ENCODE results near the gene OVCA2.
A peak's percentile ranks its signal among the peaks of the same experiment; 100 is the strongest.

The OVCA2 gene

DNA sequence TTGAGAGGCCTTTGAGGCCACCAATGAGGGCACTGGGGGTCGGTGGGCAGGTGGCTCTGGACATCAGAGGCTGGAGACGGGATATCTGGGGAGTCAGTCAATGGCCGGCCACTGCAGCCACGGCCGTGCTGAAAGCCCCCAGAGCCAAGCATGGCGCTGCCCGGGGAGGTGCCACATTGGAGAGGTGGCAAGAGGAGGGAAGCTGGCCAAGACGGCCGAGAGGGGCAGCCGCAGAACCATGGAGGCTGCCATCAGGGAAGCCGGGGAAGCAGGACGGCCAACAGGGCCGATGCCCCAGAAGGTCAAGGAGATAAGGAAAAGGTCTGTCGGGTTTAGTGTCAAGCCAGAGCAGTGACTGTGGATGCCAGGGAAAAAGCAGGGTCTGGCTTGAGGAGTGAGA, 26.5 kb upstream of the OVCA2 start:
- DNase-seq, result no peak

DNA sequence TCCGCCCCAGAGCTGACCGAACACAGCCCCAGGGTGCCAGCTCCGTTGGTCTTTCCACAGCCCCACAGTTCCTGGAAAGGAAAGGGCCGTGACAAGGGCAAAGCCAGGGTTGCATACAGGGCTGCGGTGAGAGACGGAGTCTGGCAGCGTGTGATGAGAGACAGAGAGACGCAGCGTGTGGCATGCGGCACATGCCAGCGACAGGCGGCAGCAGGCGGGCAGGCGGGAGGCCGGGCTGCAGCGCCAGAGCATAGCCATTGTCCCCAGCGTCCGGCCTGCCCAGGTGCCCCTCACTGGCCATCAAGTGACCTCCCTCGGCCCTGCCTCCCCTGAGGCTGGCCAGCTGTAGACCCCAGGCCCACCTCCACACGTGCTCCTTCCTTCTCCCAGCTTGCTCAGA, 25.3 kb upstream of the OVCA2 start:
- no peak for DNase-seq

DNA sequence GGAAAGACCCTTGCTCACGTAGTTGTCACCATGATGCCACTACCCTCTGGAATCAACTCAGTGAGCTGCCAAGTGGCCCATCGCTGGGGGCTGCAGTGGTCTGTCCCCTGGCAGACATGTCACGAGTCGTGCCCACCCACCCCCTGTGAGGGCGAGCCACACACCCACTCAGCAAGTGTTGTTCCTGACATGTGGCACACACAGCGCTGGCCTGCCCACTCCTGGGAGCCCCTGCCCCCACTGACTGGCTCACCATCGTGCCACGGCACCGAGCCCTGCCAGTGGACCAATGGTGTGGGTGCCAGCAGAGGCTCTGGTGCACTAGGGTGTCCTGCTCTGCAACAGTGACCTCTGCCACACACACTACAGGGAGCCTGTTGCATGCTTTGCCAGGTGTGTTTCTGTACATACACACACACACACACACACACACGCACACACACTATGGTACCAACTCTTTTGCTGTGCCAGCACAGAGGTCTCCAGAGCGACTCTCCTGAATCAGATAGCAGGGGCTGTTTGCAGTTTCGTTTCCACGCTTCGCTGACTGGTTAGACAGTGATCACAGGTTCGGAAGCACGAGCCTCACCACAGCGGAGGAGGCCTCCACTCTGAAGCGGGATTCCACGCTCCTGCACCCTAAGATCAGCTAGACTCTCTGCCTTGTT, 24.4 kb upstream of the OVCA2 start:
- DNase-seq, result no peak

DNA sequence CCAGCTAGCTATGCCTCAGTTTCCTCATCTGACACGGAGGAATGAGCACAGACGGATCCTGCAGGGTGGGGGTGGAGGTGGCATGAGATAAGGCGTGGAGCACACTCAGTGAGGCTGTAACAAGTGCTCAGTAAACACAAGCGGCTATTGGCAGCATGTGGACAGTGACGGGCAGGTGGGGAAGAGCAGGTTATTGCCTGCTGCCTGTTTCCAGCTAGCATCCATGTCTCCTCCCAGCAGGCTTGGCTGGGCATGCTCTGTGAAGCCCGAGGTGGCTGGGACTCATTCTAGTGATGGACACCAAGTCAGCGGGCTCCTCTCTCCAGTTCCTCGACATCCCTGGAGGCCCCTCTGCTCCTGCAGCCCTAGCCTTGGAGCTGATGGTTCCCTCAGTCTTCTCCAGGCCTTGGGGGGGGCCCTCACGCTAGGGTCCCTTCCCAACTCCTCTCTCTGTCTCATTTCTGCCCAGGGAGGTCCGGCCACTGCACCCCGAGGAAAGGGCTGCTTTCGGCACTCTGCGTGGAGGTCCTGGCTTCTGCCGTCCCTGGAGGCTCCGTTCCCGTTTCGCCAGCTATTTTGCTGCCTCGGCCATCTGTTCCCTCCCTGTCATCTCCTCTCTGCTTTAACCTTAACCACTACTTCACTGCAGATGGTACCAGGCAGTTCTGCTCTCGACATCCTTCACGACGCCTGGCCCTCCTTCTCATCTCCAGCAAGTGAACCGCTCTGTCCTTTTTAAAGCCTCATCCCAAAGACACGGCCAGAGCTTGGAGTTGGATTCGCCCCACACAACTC, 22.9 kb upstream of the OVCA2 start:
- no peak for DNase-seq

DNA sequence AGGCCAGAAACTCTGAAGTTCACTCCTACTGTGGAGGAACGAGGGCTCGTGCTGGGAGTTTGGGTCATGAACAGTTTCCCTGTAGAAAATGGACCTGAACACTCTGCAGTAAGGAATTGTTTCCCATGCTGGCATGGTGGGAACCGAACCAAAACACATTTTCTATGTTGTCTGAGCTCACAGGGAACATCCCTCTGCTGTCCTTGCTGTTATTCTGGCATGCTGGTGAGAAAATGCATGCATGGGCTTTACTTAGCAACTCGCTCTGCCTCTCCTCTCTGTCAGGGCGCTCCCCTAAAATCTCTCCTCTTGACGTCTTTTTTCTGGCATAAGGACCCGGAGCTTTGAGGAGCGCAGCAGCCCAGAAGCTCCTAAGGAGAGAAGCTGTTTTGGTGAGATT, 22.1 kb upstream of the OVCA2 start:
- no peak for DNase-seq

DNA sequence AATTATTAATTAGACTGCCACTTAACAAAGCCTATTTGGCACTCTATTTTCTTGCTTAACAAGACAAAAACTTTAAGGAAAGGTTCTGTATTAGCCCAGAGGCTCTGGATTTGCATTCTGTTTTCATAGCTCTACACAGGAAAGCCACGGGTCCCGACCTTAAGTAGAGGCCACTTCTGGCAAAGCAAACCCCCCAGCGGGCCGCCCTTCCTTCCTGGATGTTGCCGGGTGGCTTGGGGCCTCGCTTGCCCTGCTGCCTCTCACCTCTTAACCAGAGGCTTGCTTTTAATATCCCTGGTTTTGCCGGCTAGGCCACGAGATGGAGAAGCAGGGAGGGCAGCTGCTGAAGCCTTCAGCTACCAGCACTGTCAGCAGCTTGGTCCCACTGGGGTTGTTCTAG, 21.1 kb upstream of the OVCA2 start:
- DNase-seq, result no peak

DNA sequence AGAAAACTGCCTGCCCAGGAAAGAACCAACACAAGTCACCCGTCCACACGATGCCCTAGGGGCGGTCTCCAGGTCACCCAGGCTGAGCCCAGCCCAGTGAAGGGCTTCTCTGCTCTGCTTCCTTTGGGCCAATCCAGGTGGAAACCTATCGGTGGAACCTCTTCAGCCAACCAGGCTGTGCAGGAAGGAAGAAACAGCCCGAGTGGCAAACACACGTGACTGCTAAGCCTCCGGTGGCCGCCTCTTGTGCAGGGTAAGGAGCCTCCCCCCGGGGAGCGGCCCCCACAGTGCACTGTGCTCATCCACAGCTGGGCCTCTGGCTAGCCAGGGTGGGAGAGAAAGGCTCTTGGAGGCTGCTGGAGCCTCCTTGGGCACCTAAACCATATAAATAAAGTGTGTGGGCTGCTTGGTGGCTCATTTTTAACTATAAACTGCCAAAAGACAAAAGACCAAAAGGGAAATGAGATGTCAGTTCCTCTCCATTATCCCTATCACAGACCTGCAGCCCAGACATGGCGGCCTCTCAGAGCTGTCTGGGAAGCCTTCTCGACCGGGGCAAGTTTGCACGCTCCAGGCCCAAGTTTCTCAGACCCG, 19.1 kb upstream of the OVCA2 start:
- DNase-seq, result no peak

DNA sequence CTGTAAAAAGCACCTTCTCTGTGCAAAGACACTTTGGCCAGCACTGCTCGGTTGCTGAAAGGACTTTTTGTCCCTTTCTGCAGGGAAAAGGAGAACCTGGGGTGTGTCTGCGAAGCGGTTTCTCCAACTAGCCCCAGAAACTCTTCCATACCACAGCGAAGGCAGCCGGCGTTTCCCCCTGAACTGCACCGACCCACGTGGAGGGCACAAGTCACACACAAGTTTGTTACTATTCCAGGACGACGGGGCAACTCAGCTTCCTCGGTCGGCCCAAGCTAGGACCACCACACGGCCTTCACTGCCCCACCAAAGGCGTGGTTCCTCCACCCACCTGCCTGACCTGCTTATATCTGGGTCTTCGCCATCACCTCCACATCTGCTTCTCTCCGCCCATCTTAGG, 18.6 kb upstream of the OVCA2 start:
- no peak for DNase-seq

DNA sequence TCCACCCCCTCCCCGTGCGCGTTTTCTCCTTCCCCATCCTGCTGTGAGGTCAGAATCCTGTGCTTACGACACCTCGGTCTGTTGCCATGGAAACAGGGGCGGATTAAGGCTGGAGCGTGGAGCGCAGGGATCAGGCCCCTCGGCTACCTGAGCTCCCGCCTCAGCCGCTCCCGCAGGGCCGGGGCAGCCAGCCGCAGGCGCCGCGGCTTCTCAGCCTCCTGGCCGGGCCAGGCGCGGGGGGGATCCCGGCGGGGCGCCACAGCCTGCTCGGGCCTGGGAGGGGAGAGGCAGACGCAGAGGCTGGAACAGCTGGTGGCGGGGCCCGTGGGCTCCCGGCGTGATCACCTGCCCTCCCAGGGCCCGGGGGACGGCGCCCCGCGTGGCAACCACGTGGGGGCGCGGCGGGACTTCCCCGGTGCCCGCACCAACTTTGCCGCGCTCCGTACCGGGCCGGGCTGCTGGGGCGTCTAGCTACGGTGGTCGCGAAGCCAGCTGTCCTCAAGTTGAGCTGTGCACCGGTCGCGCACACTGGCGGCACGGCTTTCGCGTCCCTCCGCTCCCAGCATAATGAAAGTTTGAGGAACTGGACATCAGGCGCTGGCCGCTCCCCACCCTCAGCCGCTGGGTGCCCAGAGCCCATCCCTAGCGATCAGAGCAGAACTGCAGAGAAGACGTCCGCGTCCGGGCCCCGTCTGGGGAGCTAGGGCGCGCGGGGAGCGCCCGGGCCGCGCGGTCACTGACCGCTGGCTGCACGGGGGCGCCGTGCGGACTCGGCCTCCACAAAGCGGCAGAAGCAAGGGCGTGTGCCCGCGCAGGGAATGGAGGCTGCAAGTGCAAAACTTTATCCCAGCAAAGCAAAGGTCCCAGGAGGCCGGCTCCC, 17.9 kb upstream of the OVCA2 start:
- DNase-seq, result peak; percentile 69

DNA sequence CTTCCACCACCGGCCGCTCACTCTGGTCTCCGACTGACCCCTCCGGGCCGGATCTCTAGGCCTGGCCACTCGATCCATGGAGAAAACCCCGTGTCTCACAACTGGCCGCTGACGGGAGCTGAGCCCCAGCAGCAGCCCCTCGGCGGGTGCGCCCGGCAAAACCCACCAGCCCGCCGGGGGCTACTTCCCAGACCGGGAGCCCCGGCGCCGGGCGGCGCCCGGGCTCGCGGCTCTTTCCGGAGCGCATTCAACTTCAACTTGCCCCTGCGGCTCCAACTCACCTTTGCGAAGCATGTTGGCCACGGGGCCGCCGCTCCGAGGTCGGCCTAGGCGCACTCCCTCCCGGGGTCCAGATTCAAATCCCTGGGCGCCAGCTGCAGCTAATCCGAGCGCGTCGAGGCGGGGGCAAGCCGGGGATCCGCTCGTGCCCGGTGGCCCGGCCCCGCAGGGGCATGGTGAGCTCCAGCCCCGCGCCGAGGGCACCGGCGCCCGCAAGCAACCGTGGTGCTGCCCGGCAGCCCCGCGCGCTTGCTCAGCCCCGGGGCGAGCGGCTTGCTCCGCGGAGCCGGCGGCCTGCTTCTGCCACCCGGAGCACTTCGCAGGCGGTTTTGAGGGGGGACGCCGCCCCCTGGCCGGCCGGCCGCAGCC, 17.1 kb upstream of the OVCA2 start:
- no peak for DNase-seq

DNA sequence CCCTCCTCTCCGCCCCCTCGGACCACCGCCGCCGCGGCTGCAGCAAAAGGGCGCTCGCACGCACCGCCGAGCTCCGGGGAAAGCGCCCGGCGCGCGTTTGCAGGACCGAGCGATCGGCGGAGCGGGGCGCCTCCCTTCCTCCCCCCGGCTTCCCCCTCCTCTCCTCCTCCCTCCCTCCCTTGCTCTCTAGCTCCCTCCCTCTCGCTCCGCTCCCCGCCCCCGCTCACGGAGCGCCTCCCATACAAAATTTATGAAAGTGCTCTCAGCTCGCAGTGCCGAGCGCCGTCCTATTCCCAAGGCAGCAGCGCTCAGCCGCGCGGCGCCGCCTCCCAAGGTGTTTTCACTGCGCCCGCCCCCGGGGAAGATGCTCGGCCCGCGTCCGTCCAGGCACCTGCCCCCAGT, 16.6 kb upstream of the OVCA2 start, which contains the start of gene RTN4RL1:
RTN4RL1 (minus strand) TSS at position 115 of the 402 bp plus-strand sequence. CDS start 469 bp downstream, outside the sequence.
- DNase-seq, result peak; percentile 74

DNA sequence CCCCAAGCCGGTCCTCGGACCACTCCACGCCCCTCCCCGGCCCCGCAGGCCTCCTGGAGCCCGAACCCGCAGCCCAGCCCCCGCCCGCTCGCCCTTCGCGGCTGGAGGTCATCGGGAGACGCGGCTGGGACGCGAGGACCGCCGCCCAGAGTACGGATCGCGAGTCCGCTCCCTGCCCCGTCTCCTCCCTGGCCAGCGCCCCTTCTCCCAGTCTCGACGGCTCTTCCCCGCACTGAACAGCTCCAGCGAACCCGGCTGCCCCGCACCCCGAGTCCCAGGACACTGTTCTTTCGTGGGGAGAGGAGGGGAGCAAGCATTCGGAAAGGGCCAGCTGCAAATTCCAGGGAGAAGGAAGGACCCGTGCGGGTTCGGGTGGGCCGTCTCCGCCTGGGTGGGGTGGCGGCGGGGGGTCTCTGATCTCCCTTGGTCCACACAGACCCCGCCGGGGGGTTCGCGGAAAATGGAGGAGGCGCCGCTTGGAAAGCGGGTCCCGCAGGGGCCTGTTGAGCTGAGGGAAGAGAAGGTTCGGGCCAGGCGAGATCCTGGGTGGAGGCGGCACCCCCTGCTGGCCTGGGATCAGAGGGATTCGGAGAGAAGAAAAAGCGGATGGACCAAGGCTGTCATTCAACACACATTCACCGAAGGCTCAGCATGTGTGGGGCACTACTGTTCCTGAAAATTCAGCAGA, 16.1 kb upstream of the OVCA2 start:
- no peak for DNase-seq

DNA sequence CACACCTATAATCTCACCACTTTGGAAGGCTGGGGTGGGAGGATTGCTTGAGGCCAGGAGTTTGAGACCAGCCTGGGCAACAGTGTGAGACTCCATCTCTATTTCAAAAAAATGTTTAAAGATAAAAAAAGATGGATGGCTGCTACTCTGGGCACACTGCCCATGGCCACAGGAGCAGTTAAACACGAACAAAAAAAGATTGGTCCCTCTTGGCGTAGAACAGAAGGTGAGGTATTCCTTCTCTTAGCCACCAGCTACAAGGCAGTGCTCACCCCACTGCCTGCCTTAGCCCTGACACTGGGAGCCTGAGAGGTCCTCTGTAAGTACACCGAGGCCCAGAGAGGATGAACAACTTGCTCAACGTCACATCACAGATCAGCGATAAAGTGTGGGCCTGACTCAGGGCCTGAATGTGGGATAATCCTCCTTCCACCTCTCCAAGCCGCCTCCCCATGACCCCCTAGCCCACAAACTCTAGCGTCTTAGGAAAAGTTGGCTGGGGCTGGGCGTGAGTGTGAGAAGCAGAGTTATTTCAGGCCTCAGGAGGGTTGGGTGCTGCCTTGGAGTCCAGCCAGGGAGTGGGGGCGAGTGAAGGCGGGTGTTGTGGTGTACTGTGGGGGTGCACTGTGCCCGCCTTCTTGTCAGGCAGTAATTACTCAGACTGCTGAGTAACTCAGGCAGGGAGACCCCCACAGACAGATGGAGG, 14.1 kb upstream of the OVCA2 start:
- no peak for DNase-seq

DNA sequence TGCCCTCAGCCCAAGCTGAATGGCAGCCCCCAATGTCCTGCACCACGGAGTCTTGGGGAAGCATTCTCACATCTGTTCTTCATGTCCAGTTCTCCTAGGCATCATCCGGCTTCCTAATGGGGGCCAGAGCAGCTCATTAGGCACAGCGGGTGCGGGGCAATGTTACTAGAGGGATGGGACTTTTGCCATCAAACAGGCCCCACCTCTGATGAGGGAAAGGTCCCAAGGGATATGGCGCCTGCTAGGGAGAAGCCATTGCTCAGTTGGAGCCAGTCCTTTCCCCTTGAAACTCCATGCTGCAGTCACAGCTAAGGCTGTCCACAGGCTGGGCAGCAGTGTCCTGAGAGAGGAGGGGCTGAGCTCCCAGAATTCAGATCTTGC, 13.6 kb upstream of the OVCA2 start:
- no peak for DNase-seq

DNA sequence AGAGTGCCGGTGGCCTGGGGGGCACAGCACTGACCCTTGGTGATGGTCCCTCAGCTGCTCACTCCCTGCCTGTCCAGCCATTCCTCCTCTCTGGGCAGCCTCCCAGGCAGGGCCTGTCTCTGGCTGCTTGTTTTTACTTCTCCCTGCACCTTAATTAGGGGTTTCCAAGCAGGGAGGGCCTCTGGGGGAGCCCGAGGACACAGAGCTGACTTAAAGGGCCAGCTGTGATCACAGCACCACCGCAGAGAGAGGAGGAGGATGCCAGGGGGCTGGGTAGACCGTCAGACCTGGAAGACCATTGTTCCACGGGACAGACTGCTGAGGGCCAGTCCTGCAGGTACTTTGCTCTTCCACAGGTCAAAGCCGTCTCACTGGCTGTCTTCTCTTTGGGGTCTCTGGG, 13.1 kb upstream of the OVCA2 start:
- no peak for DNase-seq

DNA sequence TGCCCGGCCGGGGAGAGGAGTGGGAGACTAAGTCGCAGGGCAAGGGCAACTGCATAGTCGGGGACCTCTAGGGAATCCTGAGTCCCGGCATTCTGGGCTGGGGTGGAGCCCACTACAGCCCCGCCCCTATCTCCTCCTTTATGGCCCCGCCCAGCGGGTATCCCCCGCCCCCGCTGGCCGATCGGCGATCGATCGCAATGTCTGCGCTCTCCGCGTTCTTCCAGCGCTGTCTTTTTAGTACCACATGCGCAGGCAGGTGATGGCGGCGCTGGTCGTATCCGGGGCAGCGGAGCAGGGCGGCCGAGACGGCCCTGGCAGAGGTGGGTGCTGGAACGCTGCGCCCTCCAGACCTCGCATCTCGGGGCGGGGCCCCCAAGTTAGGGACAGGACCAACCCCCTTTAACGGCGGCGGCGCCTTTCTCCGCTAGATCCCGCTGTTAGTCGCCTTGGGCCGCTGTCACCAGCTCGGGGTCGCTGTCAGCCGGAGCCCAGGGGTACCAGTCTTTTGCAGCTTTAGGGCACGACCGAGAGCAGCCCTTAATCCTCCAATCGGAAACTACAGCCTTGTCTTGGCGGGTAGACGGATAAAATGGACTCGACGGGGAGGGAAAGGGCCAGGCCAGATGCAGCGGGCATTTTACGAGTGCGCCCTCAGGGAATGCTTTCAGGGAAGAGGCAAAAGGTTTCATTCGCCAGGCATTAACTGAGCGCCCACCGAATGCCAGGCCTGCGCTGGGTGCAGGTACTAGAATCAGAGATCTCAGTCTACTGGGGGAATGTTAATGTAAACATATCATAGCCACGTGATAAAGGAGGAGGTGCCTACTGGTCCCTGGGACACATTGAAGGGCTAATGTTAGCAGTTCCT, 11.7 kb upstream of the OVCA2 start, which contains the start of gene DPH1:
DPH1 (plus strand) TSS at position 243 of the 868 bp plus-strand sequence; CDS start at position 260, 17 bp downstream.
- DNase-seq, result peak; percentile 84

DNA sequence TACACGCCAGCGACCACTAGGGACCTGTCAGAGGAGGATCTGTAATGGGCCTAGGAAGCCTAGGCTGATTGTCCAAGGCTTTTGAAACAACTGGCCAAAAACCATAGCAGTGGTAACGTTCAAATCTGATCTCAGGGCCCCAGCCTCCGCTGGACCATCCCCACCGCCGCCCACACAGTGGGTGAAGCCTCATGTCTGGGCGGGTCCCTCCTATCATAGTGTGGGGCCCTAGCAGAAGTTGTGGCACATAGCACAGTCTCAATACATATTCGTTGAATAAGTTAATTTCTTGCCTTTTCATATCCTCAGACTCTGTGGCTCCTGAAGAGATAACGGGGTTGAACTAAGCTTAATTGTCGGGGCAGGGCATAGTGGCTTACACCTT, 11.1 kb upstream of the OVCA2 start:
- peak; percentile 67 for DNase-seq

DNA sequence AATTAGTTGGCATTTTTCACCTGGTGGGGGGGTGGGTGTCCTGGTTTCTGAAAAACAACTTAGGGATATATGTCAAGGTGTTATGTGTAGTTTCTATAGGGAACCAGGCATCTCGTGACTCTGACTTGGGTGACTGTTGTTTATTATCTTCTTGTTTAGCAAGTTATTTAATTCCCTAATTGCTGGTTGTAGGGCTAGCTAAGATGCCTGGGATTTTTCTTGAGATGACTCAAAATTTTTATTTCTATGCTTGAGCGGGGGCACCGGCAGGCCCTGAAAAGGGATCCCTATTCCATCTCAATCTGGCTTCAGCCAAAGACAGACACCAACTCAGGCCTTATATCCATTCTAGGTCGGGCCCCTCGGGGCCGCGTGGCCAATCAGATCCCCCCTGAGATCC, 8.7 kb upstream of the OVCA2 start:
- no peak for DNase-seq

DNA sequence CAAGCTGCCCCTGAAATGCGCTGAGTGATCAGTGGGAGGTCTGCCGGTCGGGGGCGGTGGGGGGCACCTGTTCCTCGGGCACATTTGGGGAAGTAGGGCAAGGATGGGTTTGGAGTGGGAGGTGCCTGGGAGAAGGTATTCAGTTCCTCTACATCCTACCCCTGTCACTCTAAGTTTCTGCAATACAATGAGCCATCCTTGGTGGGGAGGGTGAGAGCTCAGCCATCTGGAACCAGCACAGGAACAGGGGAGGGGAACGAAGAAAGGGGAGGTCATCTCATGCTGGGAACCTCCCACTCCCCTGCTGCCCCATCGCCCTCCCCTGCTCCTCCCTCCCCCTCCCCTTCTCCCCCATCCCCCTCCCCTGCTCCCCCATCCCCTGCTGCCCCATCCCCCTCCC, 7.7 kb upstream of the OVCA2 start:
- no peak for DNase-seq
